H9 (cell line): Measurements from ENCODE around the gene IQCM. TPM values are rescaled to one million over a fixed set of nuclear protein-coding genes. Genes with fewer than 3 reads are reported as not detected.

Experiments used
- DNase-seq: peaks from one replicate; pipeline ENCODE4 v3.0.0-alpha.2; 2017
- H2AFZ ChIP-seq: one replicate; pipeline ENCODE4 v1.6.1; 2013; ENCODE audit warnings: mild to moderate bottlenecking, low read length, control low read depth, moderate library complexity
- H2AK5ac ChIP-seq: 2 replicates; pipeline ENCODE4 v1.6.1; 2013; ENCODE audit warnings: low read length, control low read depth, mixed read lengths; ENCODE audit not compliant: insufficient read length
- H2BK120ac ChIP-seq: one replicate; pipeline ENCODE4 v1.6.1; 2013; ENCODE audit warnings: low read depth, mild to moderate bottlenecking, low read length, control low read depth, inconsistent platforms; ENCODE audit not compliant: poor library complexity, severe bottlenecking
- H2BK12ac ChIP-seq: 2 replicates; pipeline ENCODE4 v1.6.1; 2013; ENCODE audit warnings: low read length, control low read depth, mixed read lengths, low read depth; ENCODE audit not compliant: insufficient read length
- H2BK15ac ChIP-seq: 2 replicates; pipeline ENCODE4 v1.6.1; 2013; ENCODE audit warnings: low read depth, low read length, control low read depth
- H2BK20ac ChIP-seq: one replicate; pipeline ENCODE4 v1.6.1; 2013; ENCODE audit warnings: low read depth, mild to moderate bottlenecking, low read length, control low read depth, inconsistent platforms; ENCODE audit not compliant: poor library complexity, severe bottlenecking
- H2BK5ac ChIP-seq: 2 replicates; pipeline ENCODE4 v1.6.1; 2013; ENCODE audit warnings: low read length, control low read depth, mixed read lengths; ENCODE audit not compliant: insufficient read length
- H3K14ac ChIP-seq: 2 replicates; pipeline ENCODE4 v1.6.1; 2013; ENCODE audit warnings: low read length, control low read depth; ENCODE audit not compliant: insufficient read depth
- H3K18ac ChIP-seq: 2 replicates; pipeline ENCODE4 v1.6.1; 2013; ENCODE audit warnings: low read depth, mild to moderate bottlenecking, mixed read lengths, low read length, control low read depth; ENCODE audit not compliant: insufficient read length
- H3K23ac ChIP-seq: 2 replicates; pipeline ENCODE4 v1.6.1; 2013; ENCODE audit warnings: low read length, control low read depth, mixed read lengths, low read depth; ENCODE audit not compliant: insufficient read length
- H3K23me2 ChIP-seq: 2 replicates; pipeline ENCODE4 v1.6.1; 2013; ENCODE audit warnings: low read depth, mild to moderate bottlenecking, mixed read lengths, low read length, control low read depth; ENCODE audit not compliant: insufficient read length, poor library complexity, severe bottlenecking
- H3K27ac ChIP-seq: 2 replicates; pipeline ENCODE4 v1.5.1; 2013; ENCODE audit warnings: low read length, control low read depth, mixed read lengths, low read depth; ENCODE audit not compliant: insufficient read length
- H3K27me3 ChIP-seq: 2 replicates; pipeline ENCODE4 v1.6.1; 2013; ENCODE audit warnings: low read length, control low read depth, inconsistent platforms; ENCODE audit not compliant: insufficient read depth
- H3K4ac ChIP-seq: 2 replicates; pipeline ENCODE4 v1.6.1; 2013; ENCODE audit warnings: low read depth, mild to moderate bottlenecking, control low read depth, inconsistent platforms, low read length, moderate library complexity
- H3K4me1 ChIP-seq: 2 replicates; pipeline ENCODE4 v1.6.1; 2013; ENCODE audit warnings: low read length, control low read depth, inconsistent platforms; ENCODE audit not compliant: insufficient read depth
- H3K4me2 ChIP-seq: 2 replicates; pipeline ENCODE4 v1.6.1; 2013; ENCODE audit warnings: low read length, control low read depth, mixed read lengths; ENCODE audit not compliant: insufficient read length, insufficient read depth
- H3K56ac ChIP-seq: 2 replicates; pipeline ENCODE4 v1.6.1; 2013; ENCODE audit warnings: low read depth, mild to moderate bottlenecking, mixed read lengths, low read length, control low read depth; ENCODE audit not compliant: insufficient read length
- H3K79me1 ChIP-seq: 2 replicates; pipeline ENCODE4 v1.6.1; 2013; ENCODE audit warnings: low read depth, mild to moderate bottlenecking, moderate library complexity, low read length, control low read depth, inconsistent platforms; ENCODE audit not compliant: insufficient read depth, poor library complexity, severe bottlenecking
- H3K79me2 ChIP-seq: 2 replicates; pipeline ENCODE4 v1.6.1; 2013; ENCODE audit warnings: low read length, control low read depth, inconsistent platforms; ENCODE audit not compliant: insufficient read depth
- H3K9ac ChIP-seq: 2 replicates; pipeline ENCODE4 v1.6.1; 2013; ENCODE audit warnings: low read length, control low read depth, mixed read lengths; ENCODE audit not compliant: insufficient read length; ENCODE audit errors: extremely low read depth
- H3K9me3 ChIP-seq: one replicate; pipeline ENCODE4 v1.6.1; 2013; ENCODE audit warnings: low read depth, low read length, inconsistent platforms; ENCODE audit not compliant: control insufficient read depth
- H3T11ph ChIP-seq: one replicate; pipeline ENCODE4 v1.6.1; 2013; ENCODE audit warnings: mild to moderate bottlenecking, low read length, control low read depth, inconsistent platforms
- H4K20me1 ChIP-seq: one replicate; pipeline ENCODE4 v1.6.1; 2013; ENCODE audit not compliant: control insufficient read depth, insufficient read length, insufficient read depth
- H4K5ac ChIP-seq: 2 replicates; pipeline ENCODE4 v1.6.1; 2013; ENCODE audit warnings: low read depth, mild to moderate bottlenecking, mixed read lengths, low read length, control low read depth; ENCODE audit not compliant: insufficient read length
- H4K8ac ChIP-seq: replicated peaks from 2 replicates; pipeline ENCODE4 v1.6.1; 2013; ENCODE audit warnings: low read length, control low read depth, mixed read lengths, low read depth; ENCODE audit not compliant: insufficient read length
- H4K91ac ChIP-seq: 2 replicates; pipeline ENCODE4 v1.6.1; 2013; ENCODE audit warnings: low read depth, mild to moderate bottlenecking, moderate library complexity, mixed read lengths, low read length, control low read depth; ENCODE audit not compliant: insufficient read length
- H3K27ac Mint-ChIP-seq, 3 experiments: 2 replicates in 2 of 3; 3 replicates in 1 of 3; pipeline ENCODE4 v1.8.0; 2020 to 2021; ENCODE audit warnings: mixed read lengths in 3 of 3, mild to moderate bottlenecking in 1 of 3, moderate library complexity in 1 of 3
- H3K27me3 Mint-ChIP-seq: 2 replicates; pipeline ENCODE4 v1.8.0; 2021; ENCODE audit warnings: low read depth, mild to moderate bottlenecking, moderate library complexity, mixed read lengths
- H3K36me3 Mint-ChIP-seq, 3 experiments: 2 replicates in 2 of 3; 3 replicates in 1 of 3; pipeline ENCODE4 v1.8.0; 2020 to 2021; ENCODE audit warnings: low read depth in 3 of 3, mixed read lengths in 3 of 3; ENCODE audit not compliant: insufficient read depth in 1 of 3
- H3K4me1 Mint-ChIP-seq, 2 experiments: 2 replicates each; pipeline ENCODE4 v1.8.0; 2020; ENCODE audit warnings: mixed read lengths in 2 of 2
- H3K4me3 Mint-ChIP-seq, 2 experiments: 2 replicates in 1 of 2; 3 replicates in 1 of 2; pipeline ENCODE4 v1.8.0; 2020 to 2021; ENCODE audit warnings: mild to moderate bottlenecking in 2 of 2, mixed read lengths in 2 of 2, moderate library complexity in 1 of 2
- H3K9me3 Mint-ChIP-seq, 2 experiments: 2 replicates in 1 of 2; 3 replicates in 1 of 2; pipeline ENCODE4 v1.8.0; 2020; ENCODE audit warnings: mild to moderate bottlenecking in 2 of 2, mixed read lengths in 2 of 2, moderate library complexity in 1 of 2
- CTCF ChIP-seq: fragments of 200-600 bp; sonication (generic); conservative IDR thresholded peaks from 3 replicates; pipeline ENCODE4 v1.8.0; 2021; ENCODE audit warnings: antibody characterized with exemption, mild to moderate bottlenecking
- total RNA-seq: library from RNA; stranded (reverse); gene quantifications from 2 replicates; pipeline ENCODE4 v1.2.1, GENCODE V29; 2021

Gene IQCM
- total RNA-seq, 1 experiment from 2014 or later, result 0.15 TPM

GRCh38 chr4:149466446-149466845 is 349.2 kb downstream of the IQCM start:
- no peak for TF ChIP-seq CTCF
- Histone ChIP-seq H2BK12ac (no peak overlapping the region), H3K79me2 (no peaks in the 10 kb centered on the region), H2AK5ac (no peak overlapping the region), H2BK5ac (no peak overlapping the region), H3K79me1 (no peaks in the 10 kb centered on the region), H3K23me2 (no peaks in the 10 kb centered on the region), H2AFZ (no peak overlapping the region), H3K18ac (no peak overlapping the region), H3K9me3 (peaks cover 6% of the 10 kb centered on the region), H3K4me2 (no peak overlapping the region), H4K91ac (no peak overlapping the region), H3T11ph (no peak overlapping the region), H2BK20ac (no peak overlapping the region), H4K8ac (no peak overlapping the region), H3K4ac (no peak overlapping the region), H3K27me3 (no peaks in the 10 kb centered on the region), H3K14ac (no peak overlapping the region), H3K23ac (no peak overlapping the region), H3K4me1 (no peaks in the 10 kb centered on the region), H2BK120ac (no peak overlapping the region), H4K5ac (no peak overlapping the region), H3K9ac (no peak overlapping the region), H2BK15ac (no peak overlapping the region), H3K56ac (no peak overlapping the region), H4K20me1 (no peaks in the 10 kb centered on the region), H3K27ac (no peak overlapping the region)
- Mint-ChIP-seq H3K9me3 (peaks cover 20 to 21% of the 10 kb centered on the region in 2 experiments; a peak in 4 of 5 replicates), H3K36me3 (peaks cover 10 to 25% (median 11%) of the 10 kb centered on the region in 3 experiments; a peak in 5 of 7 replicates), H3K27ac (no peak overlapping the region), H3K4me1 (no peaks in the 10 kb centered on the region), H3K27me3 (no peaks in the 10 kb centered on the region; the same call in 1 of the 2 replicates), H3K4me3 (no peak overlapping the region)
- no peak for DNase-seq
